ENCODE results near the gene RNF220.

RNF220 gene

DNA sequence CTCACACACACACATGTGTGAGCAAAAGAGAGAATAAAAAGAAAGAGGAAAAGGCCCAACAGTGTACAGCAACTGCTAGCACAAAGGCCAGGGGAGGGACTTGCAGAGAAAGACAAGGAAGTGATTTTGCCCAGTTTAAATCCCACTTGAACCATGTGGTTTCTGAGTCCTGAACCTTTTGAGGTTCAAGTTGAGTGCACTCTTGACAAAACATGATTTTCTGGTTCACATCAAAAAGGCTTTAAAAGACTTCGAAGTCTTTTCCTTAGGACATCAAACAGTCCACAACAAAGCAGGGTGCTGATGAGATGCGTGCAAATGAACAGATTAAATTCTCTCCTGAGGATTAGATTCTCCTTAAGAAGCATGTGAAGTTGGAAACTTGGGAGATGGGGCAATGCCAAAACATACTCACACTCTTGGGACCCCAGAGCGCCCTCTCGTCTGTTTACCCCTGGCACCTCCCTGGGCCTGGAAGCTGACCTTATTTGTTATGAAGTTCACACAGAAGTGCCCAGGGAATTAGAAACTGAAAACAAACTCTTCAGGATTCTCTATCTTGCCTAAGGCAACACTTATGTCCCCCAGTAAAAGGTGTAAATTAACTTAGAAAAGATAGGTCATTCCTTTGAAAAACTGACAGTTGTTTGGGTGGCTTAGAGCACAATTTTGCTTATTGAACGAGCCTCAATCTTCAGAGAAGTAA, 31.5 kb downstream of the RNF220 start:
- DNase-seq: no peak

DNA sequence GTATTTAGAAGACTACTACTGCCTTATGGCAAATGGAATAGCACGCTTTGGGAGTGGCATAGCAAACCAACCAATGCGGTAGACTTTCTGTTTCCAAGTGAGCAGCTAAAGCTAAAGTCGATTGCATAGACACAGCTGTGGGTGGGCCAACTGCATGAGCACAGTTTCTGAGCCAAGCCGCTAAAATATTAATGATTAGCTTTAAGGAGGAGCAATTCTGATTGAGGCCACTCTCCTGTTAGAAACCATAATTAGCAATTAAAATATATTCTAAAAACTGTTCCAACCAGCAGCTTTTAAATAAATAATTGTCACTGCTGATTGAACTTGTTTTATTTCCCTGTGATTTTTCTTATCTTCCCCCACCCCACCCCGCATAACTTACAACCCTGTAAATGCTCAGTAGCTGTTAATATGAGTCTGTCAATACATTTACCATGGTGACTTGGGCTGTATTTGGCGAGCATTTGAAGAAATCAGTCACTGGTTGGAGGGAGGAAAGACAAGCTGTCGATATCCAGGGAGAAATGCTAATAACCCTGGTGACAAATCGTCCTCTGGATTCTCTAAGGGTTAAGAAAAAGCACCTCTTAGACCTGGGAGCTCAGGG, 32.2 kb downstream of the RNF220 start:
- no peak for DNase-seq

DNA sequence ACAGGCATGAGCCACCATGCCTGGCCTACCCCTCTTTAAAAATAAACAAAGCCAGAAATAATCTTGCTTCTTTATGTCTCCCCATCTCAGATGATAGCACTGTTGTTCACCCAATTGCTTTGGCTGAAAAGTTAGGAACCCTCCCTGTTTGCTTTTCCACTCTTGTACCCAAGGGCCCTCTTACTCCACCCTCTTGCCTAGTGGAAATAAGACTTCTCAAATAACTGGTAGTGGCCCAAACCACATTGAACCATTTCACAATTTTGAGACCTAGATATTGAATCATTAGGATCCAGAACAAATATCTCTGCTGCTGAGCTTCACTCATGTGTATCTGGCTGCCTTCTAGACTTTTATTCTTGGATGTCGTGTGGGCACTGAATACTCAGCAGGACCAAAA, 37.7 kb downstream of the RNF220 start:
- no peak for DNase-seq

DNA sequence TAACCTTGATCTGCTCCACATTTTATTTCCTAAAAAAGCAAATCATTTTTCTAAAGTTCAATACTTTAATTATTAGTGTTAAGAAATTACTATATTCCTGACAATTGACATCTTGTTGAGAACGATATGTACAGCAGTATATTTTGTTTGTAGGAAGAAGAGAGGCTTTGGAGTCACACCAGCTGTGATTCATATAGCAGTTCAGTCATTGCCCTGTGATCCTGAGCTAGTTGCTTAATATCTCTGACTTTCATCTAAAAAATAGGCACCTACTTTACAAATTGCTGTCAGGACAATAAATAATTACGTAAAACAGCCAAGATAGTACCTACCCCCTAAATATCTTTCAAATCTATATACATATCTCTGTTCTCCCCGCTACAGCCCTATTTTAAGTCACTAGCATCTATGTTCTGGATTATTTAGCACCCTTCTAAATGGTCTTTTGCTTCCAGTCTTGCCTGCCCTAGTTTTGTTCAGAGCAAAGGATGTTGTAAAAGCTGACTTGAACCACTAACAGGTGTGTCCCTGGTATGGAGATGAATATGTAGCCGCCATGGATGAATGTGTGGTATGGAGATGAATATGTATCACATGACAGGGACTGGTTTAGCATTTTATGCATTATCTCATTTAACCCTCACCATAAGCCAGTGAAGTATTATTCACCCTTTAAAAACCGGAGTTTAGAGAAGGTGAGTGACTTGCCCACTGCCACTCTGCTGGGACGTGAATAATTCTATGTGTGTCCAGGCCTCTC, 42.2 kb downstream of the RNF220 start:
- no peak for DNase-seq

DNA sequence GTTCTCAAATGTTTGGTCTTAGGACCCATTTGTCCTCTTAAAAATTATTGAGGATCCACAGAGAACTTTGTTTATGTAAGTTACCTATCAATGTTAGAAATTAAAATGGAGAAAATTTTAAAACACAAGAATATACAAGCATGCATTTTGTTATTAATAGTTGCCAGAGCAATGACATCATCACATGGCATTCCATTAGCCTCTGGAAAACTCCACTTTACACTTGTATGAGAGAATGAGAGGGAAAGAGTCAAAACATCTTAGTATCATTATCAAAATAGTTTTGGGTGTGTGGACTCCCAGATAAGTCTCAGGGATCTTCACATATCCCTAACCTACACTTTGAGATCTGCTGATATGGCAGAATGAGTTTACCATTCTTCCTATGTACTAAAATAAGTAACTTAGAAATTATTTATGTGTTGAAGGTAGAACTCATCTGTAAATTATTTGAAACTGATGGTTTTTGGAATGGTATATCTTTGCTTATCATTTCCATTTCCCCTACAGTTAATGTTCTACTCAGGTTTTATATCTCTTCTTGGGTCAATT, 48.8 kb downstream of the RNF220 start:
- DNase-seq: no peak

DNA sequence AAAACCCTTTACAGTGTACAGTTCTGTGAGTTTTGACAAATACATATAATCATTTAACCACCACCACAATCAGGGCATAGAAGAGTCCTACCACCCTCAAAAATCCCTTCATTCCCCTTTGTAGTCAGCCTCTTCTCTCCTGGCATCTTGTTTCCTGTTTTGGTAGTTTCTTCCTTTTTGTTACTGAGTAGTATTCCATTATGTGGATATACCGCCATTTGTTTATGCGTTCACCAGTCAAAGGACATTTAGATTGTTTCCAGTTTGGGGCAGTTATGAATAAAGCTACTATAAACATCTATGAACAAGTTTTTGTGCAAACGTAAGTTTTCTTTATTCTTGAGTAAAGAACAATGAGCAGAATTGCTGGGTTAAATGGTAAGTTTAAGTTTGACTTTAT, 49.6 kb downstream of the RNF220 start:
- no peak for DNase-seq

DNA sequence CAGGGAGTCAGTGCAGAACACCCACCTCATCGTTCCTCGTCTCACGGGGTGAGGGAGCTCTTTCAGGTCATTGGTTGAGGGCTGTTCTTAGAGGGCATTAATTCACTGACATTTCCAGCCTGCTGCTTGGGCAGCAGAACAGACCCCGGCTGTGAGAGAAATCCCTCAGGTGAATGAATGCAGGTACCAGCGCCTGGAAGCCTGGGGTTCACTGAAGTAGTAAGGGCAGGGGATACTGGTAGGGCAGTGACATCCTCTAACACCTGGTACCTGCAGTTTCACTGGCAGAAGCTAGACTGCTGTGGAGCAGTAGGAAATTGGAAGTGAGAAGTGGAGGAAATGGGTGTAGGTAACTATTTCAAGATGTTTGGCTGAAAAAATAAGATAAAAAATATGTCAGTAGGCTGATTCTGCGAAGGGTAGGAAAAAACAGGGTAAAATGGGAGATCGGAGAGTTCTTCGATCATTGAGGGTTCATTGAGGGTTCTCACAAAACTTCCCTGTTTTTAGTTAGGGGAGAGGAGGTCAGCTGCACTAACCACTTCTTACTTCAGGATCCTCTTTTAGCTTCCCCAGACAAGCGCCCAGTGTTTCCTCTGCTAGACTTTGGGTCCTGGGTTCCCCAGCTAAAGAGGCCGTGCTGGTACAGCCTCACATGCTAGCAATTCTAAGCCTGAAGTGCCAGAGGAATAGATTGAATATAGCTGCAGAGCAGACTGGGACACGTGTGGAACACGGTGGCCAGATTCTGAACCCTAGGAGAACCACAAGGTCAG, 55.2 kb downstream of the RNF220 start:
- no peak for DNase-seq

DNA sequence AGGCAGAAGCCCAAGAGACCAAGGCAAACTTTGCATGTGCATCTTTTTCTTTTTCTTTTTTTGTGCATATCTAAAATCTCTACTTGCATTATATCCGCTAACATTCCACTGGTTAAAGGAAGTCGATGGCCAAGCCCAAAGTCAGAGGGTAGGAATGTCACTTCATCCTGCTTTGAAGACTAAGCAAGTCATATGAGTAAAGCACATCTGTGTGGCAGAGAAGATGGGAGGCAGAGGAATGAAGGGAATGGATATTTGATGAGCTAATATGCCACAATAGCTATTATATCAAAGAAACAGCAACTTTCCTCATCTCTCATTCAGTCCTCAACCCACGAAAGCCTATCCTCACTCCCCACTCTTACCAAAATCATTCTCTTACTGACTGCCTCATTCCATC, 59.3 kb downstream of the RNF220 start:
- no peak for DNase-seq

DNA sequence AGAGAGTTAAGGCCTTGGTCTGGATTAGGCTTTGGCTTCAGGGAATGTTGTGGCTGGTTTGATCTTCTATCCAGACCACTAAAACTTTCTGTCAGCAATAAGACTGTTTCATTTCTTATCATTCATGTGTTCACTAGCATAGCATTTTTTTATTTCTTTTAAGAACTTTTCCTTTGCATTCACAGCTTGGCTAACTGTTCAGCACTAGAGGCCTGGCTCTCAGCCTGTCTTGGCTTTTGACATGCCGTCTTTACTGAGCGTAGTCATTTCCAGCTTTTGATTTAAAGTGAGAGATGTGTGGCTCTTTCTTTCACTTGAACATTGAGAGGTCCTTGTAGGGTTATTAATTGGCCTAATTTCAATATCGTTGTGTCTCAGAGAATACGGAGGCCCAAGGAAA, 62.5 kb downstream of the RNF220 start:
- no peak for DNase-seq

DNA sequence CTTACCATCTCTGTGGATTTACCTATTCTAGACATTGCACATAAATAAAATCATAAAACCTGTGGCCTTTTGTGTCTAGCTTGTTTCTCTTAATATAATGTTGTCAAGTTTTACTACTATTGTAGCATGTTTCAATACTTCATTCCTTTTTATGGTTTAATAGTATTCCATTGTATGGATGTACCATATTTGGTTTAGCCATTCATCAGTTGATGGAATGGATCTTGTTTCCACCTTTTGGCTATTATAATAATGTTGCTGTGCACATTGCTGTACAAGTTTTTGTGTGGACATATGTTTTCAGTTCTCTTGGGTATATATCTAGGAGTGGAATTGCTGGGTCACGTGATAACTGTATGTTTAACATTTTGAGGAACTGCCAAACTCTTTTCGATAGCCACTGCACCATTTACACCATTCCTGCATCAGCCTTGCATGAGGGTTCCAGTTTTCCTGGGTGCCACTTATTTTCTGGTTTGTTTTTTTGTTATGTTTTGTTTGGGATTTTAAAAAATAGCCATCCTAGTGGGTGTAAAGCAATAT, 66.9 kb downstream of the RNF220 start:
- DNase-seq: no peak

DNA sequence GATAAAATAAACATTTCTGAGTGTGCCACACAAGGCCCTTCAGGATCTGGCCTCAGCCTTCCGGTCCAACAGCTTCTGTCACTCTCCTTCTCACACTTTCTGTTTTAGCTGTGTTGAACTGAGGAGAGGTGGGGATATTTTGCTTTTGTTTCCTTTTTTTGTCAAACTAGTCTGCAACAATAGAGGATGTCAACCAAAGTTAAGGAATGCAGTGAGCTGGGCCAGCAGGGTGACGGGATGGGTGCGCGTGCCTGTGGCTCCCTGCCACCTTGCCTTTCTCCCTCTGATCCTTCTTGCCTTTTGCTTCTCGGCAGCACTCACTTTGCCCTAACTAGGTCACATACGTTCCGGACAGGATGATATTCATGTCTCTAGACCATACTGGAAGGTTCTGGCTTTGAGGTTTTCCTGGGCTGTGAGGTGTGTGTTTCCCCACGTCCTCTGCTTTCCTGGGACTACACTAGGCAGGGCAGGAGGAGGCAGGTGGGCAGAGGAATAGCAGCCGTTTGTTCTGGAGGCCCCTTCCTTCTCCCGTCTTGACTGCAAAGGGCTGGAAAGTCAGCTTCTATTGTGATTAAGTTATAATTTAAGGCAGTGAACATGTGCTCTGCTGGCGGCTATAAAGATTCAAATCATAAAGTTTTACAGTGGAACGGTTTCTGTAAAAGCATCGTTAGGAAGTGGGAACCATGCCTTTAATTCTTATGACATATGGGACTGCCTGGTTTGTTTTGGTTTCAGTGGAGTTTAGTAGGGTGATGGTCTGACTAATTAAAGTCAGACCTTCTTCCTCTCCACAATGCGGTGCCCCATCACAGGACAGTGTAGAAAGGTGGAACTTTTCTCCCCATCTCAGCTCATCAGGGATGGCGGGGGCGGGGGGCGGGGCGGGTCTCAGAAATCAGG, 67.8 kb downstream of the RNF220 start:
- DNase-seq: no peak

DNA sequence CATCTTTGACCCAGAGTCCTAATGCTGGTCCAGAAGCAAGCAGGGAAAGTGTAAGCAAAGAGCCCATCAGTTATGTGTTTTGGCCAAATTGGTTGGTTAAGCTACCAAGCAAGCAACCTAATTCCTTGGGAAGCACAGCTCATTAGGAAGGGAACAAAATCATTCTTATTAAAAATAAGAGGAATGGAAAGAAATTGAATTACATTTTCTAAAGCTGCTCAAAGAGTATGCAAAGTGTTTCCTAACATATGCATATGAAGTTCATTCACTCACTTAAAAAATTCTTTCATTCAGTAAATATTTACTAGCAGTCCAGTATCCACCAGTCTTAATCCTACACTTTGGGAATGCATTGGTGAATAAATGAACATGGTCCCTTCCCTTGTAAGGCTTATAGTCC, 71.8 kb downstream of the RNF220 start:
- DNase-seq: no peak

DNA sequence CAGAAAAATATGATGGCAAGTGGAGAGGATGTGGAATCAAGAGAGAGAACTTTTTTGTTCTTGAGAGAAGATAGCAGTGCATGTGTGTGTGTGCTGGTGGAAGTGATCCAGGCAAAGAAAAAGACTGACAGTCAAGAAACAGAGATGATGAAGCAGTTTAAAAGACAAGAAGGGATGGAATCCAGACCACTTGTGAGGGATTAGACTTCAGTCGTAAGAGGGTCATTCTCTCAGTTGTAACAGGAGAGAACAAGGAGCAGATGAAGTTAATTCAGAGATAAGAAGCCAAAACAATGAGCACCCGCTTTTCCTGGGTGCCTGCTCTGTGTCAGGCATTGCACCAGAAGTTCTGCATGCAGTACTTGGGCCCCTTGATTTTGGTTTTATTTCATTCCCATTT, 76.6 kb downstream of the RNF220 start:
- DNase-seq: no peak

DNA sequence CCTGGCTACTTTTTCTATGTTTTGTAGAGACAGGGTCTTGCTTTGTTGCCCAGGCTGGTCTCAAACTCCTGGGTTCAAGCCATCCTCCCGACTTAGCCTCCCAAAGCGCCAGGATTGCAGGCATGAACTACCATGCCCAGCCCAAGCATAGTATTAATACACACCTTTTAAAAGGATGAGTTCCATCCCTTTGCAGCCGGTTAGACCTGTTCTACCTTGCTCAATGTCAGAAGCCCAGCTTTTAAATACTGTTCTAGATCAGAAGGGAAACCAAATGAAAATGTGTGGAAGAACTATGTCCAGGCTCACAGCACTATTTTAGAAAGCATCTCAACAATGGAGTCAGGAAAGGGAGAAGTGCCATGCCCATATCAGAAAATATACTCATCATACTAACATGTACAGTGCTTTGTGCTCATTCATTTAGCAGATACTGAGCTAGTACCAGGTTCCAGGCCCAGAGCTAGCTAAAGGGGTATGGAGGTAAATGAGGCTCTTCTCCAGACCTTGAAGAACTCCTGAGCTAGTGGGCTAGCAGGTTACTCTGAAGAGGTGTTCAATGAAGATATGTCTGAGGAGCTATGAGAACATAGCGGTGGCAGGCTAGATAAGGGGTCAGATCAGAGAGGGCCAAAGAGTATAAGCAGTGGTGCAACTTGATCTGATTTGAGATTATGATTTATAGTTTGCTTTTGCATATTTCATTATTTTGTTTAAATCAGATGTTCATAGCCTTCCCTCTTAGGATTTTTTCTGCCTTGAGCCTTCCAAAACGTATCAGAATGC, 78.2 kb downstream of the RNF220 start:
- peak; percentile 33 for DNase-seq

DNA sequence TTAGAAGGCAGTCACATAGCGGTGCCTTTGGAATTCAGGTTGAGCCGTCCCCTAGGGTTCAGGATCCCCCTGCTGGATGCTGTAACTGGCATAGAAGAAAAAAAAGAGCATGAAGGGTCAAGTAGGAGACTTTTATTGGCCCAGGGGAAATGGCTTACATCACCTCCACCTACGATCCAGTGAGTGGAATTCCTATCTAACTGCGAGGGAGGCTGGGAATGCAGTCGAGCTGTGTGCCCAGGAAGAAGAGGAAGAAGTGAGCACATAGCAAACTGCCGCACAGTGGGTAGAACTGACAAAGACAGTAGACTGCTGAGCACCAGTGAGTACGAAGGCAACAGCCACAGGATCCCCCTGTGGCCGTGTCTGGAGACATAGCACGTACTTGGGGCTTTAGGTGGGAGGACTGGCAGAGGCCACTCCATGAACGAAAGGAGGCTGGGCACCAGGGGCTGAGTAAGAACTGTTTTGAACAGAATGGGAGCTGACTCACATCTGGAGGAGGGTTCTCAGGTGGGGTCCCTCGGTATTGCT, 79.2 kb downstream of the RNF220 start:
- DNase-seq: no peak

DNA sequence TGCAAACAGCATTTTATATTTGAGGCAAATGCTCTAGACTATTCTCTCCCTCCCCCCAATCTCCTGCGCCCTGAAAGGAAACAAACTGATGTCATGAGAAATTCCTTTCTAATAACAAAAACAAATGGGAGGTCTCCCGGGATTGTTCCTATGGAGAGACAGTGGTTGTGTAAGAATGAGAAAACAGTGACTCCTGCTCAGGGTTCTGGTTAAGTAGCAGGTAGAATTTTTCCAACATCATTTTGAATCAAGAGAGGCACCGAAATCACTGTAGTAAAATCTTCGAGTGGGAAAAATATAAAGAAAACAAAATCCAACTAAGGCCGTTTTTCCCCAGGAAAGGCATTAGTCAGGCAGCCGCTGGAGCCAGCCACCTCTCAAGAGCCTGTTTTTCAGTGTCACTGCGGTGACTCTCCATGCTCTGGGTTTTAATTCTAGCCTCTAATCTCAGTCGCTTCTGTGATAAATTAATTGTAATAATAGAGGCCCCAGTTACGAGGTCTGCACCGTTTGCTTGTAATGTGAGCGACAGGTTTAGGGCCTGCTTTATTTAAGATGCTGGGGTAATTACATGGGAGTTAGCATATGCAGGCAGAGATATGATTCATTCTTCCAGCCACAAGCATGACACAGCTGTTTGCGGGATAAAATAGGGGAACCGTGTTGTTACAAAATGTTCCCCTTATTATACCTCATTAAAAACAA, 80.3 kb downstream of the RNF220 start:
- DNase-seq: peak; percentile 94

DNA sequence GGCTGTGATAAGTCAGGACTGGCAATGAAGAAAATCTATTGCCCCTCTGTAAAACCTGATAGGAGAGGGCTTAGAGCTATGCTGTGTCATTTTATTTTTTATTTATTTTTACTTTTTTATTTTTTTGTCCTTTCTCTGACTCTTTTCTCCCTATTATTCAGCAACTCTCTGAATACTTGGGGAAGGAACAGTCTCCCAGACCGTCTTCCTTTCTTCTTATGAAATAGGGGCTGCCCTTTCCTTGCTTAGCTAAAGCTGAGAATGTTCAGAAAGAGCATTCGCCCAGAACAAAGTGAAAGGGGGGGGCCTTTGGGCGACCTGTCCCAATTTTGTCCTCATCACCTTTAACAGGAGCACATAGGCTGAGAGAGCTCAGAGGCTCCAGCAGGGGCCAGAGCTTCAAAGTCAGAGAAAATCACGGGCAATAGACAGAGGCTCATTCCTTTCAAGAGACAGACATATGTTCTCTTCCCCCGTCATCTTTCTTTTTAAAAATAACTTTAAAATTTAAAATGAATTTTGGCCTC, 80.9 kb downstream of the RNF220 start:
- DNase-seq: no peak

DNA sequence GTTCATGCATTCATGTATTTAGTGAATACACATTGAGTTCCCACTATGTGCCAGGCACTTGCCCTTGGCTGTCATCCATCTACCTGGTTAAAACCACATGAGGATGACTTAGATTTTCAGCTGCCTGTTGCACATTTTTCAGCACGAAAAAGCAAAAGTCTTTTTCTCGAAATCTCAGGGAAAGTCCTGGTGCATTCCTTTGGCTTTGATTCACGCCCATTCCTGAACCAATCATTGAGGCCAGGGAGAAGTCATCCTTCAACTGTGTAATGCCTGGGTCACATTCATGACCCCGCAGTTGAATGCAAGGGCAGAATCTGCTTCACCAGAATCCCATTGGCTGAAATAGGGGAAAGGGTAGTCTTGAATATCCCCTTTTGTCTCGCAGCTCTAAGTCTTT, 84.4 kb downstream of the RNF220 start:
- no peak for DNase-seq

DNA sequence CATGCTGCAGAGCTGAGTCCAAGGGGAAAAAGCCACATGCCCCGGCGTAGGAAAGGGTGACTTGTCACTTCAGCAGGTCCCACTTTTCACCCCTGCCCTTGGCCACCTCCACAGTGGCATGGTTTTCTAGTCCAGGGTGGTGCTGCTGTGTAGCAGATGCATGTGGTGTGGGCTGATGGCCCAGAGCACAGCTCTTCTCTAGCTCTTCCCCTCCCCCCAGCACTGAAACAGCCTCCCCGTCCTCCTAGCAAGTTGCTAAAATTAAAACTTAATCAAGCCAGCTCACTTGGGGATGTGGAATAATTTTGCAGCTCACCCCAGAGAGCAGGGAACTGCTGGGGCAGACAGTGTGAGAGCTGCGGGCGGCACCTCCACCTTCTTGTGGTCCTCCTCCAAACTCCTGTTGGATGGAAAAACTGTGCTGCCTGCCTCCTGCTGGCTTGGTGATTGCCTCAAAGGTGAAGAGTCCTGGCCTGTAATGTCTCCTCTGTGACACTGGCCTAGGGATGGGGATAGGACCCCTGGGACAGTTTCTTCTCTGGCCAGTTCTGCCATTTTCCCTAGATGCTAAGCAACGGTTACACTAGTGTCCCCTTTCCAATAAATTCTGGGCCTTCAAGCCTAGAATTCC, 91.6 kb downstream of the RNF220 start:
- no peak for DNase-seq

Data from hematopoietic multipotent progenitor cell treated with erythropoietin and hydrocortisone succinate and interleukin-3 and kit ligand, for 8 days (in vitro differentiated cells).